ENCODE measurements around the gene MINAR2.

Gene MINAR2

DNA sequence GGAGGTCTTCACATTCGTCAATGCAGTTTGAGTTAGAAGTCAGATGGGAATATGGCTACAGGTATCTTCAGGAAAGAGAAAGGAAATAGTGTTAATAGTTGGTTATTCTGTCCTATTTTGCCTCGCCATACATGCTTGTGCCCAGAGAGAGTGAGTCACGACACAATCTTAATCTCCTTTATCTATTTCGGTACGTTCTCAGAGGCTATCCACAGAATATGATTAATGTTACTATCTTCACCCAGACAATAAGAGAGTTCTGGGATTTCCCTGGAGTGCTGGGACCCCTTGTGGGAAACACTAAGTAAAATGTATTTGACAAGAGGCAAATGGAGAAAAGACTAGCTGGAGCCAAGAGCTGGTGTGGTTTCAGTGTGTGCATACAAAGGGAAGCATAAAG is 25.5 kb downstream of the MINAR2 start:
- DNase-seq: no peak

DNA sequence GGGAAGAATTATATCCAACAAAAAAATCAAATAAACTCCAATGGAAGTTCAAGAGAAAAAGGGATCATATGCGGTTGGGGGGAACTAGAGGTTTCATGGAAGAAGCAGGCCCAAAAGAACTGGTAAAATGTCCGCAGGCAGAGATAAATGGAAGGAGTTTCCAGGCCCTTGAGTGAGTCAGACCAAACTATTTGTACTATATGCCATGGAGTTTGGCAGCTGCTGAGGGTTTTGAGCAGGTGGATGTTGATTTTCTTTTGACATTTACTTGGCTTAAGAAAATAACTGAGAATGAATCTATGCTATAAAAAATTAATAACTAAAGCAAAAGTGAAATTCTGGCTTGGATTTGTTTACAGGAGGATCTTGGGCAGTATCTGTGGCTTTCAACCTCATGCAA is 33.7 kb downstream of the MINAR2 start:
- no peak for DNase-seq

DNA sequence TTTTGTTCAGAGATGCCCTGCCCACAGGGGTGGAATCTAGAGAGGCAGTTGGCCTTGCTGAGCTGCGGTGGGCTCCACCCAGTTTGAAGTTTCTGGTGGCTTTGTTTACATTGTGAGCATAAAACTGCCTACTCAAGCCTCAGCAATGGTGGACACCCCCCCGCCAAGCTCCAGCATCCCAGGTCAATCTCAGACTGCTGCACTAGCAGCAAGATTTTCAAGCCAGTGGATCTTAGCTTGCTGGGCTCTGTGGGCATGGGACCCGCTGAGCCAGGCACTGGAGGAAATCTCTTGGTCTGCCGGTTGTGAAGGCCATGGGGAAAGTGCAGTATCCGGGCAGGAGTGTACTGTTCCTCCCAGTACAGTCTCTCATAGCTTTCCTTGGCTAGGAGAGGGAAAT is 55.5 kb downstream of the MINAR2 start:
- no peak for DNase-seq

DNA sequence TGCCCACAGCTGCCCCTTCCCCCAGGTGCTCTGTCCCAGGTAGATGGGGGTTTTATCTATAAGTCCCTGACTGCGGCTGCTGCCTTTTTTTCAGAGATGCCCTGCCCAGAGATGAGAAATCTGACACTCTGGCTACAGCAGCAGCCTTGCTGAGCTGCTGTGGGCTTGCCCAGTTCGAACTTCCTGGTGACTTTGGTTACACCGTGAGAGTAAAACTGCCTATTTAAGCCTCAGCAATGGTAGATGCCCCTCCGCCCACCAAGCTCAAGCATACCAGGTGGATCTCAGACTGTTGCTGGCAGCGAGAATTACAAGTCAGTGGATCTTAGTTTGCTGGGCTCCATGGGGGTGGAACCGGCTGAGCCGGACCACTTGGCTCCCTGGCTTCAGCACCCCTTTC is 56.8 kb downstream of the MINAR2 start:
- DNase-seq: no peak

DNA sequence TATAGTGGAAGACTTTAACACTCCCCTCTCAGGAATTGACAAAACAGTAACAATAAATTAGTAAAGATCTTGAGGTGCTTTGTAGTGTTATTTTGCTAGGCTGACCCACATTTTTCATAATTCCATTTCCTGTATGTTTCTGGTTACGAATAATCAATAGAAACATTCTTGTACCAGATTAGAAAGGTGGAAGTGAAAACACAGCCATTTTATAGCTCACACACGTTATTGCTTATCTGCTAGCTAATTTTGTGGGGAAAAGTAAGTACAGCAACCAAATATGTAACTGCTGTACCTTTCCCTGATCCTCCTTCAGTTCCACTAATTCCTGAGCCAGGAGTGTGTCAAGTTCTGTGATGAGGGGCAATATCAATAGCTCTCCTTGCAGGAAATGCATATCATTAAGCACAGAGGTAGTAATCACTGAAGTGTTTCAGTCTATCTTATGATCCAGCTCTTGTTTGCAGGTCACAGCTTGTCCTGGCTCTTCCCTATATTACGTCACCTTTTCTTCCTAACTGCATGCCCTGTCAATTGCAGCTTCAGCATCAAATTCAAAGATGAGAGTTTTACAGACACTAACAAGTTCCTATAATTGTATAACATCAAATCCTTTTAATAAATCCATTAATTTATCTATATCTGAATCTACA is 59.4 kb downstream of the MINAR2 start:
- DNase-seq: no peak

Measured in NCI-H526 treated with DMSO at 0.1 percent for 48 hours (cell line).